NCI-H2227 (cell line): Measurements from ENCODE around the gene STX16.
"Not testable (repeated sequence)": the region's sequence is repeated elsewhere in the genome, so short reads cannot be mapped to it uniquely, and the experiment has no call there.

ENCODE experiments used
- DNase-seq: peaks from one replicate; lab custom pipeline; 2025; ENCODE audit not compliant: unreplicated experiment; lab: John Stamatoyannopoulos, UW

STX16 gene

GRCh38 chr20:58719971-58720371, 68.9 kb downstream of the STX16 start:
- DNase-seq, result no peak

- no peak for DNase-seq
Measured at GRCh38 chr20:58720890-58721289, 69.8 kb downstream of the STX16 start.

GRCh38 chr20:58721951-58722778, 71.1 kb downstream of the STX16 start:
- no peak for DNase-seq

GRCh38 chr20:58722877-58723627, 72.0 kb downstream of the STX16 start:
- no peak for DNase-seq

- no peak for DNase-seq
Measured at GRCh38 chr20:58723628-58723984, 72.5 kb downstream of the STX16 start.

GRCh38 chr20:58726156-58726555, 75.1 kb downstream of the STX16 start:
- DNase-seq, result not testable (repeated sequence)
